Gastroesophageal sphincter (tissue), 4 donors: ENCODE results near the gene STRBP. TPM values are rescaled to one million over a fixed set of nuclear protein-coding genes. Genes with fewer than 3 reads are reported as not detected.

Experiments used
- ATAC-seq: fragments of 150-250 bp; one replicate; pipeline ENCODE4 v1.9.1; 2016; ENCODE audit warnings: mild to moderate bottlenecking, moderate library complexity
- H3K27ac ChIP-seq, 4 donors: fragments of 200-600 bp; sonication (generic) in 3 of 4; 1 replicate in 3 of 4; 2 replicates in 1 of 4; pipeline ENCODE4 v1.5.1; 2016 to 2019
- H3K27me3 ChIP-seq: fragments of 200-600 bp; sonication (generic); one replicate; pipeline ENCODE4 v1.5.1; 2019
- H3K36me3 ChIP-seq, 2 donors: fragments of 200-600 bp; sonication (generic); one replicate each; pipeline ENCODE4 v1.5.1; 2019; ENCODE audit warnings: control low read depth in 1 of 2
- H3K4me1 ChIP-seq, 3 donors: fragments of 200-600 bp; sonication (generic); 1 replicate in 2 of 3; 2 replicates in 1 of 3; pipeline ENCODE4 v1.5.1; 2016 to 2019; ENCODE audit warnings: control low read depth in 2 of 3
- H3K4me3 ChIP-seq, 2 donors: fragments of 200-600 bp; sonication (generic); one replicate each; pipeline ENCODE4 v1.5.1; 2019; ENCODE audit warnings: mild to moderate bottlenecking in 1 of 2, moderate library complexity in 1 of 2
- H3K9me3 ChIP-seq, 3 donors: fragments of 200-600 bp; sonication (generic); one replicate each; pipeline ENCODE4 v1.5.1; 2017 to 2019; ENCODE audit warnings: control low read depth in 2 of 3
- CTCF ChIP-seq, 4 experiments: fragments of 200-600 bp in 2 of 4; fragments of 450-650 bp in 2 of 4; sonication (generic) in 1 of 4; IDR thresholded peaks; one replicate each; pipeline ENCODE4 v1.5.1; 2017 to 2019; ENCODE audit warnings: antibody characterized with exemption in 4 of 4, mild to moderate bottlenecking in 2 of 4, moderate library complexity in 2 of 4
- EP300 ChIP-seq: sonication (generic); formaldehyde crosslinking; IDR thresholded peaks from one replicate; pipeline ENCODE4 v1.6.1; 2017; ENCODE audit warnings: antibody characterized with exemption, mild to moderate bottlenecking
- POLR2A ChIP-seq, 2 donors: fragments of 450-650 bp; IDR thresholded peaks; one replicate each; pipeline ENCODE4 v1.6.1; 2017; ENCODE audit warnings: antibody characterized with exemption in 2 of 2, mild to moderate bottlenecking in 2 of 2, moderate library complexity in 1 of 2
- POLR2AphosphoS5 ChIP-seq: sonication (generic); formaldehyde crosslinking; IDR thresholded peaks from one replicate; pipeline ENCODE4 v1.6.1; 2017; ENCODE audit warnings: antibody characterized with exemption
- WGBS, 2 donors: methylation state at CpG; one replicate each; pipeline ENCODE4 v1.1.5; 2018; ENCODE audit warnings: low coverage in 1 of 2; 5-methylcytosine and 5-hydroxymethylcytosine counted together
- total RNA-seq, 4 donors: library from RNA; depleted of rRNA; stranded (reverse); fragments of >200 nt; gene quantifications; one replicate each; pipeline ENCODE4 v1.1.0, GENCODE V29; 2016

STRBP gene
- total RNA-seq, 4 donors from 2014 or later: 10.4 to 20.6 (median 14.8) TPM

- Histone ChIP-seq H3K4me3 (no peak overlapping the region), H3K27me3 (no peaks in the 10 kb centered on the region), H3K4me1 (peaks cover 0 to 25% (median 0%) of the 10 kb centered on the region in 3 donors), H3K9me3 (no peaks in the 10 kb centered on the region), H3K27ac (peak overlapping the region in 2 of 4 donors; percentile 22 to 57), H3K36me3 (peaks cover 0 to 44% of the 10 kb centered on the region in 2 donors)
- WGBS, 2 donors: 45 to 100% methylated on average over 1 to 7 of the region's 8 CpGs
- no peak for ATAC-seq
- TF ChIP-seq CTCF (IDR thresholded peaks at IDR 0.05) (no peak), EP300 (no peak), POLR2AphosphoS5 (no peak), POLR2A (IDR thresholded peaks at IDR 0.05) (no peak)
These were observed 156.9 kb downstream of the STRBP start for GRCh38 chr9:123111427-123112014.

GRCh38 chr9:123109540-123110279, 158.7 kb downstream of the STRBP start:
- TF ChIP-seq POLR2A (IDR thresholded peaks at IDR 0.05) (no peak), CTCF (IDR thresholded peaks at IDR 0.05) (no peak), POLR2AphosphoS5 (no peak), EP300 (no peak)
- H3K27me3 ChIP-seq: no peaks in the 10 kb centered on the region
- peaks cover 0 to 14% (median 0%) of the 10 kb centered on the region in 3 donors for H3K4me1 ChIP-seq
- no peaks in the 10 kb centered on the region for H3K9me3 ChIP-seq
- peaks cover 0 to 62% of the 10 kb centered on the region in 2 donors for H3K36me3 ChIP-seq
- H3K4me3 ChIP-seq: no peak overlapping the region
- 73 to 78% methylated on average over 10 to 12 of the region's 15 CpGs for WGBS, 2 donors
- no peak for ATAC-seq
- H3K27ac ChIP-seq: no peak overlapping the region

GRCh38 chr9:123108976-123109375, 159.4 kb downstream of the STRBP start:
- TF ChIP-seq CTCF (IDR thresholded peaks at IDR 0.05): no peak
- no peak for TF ChIP-seq EP300
- no peak for TF ChIP-seq POLR2A (IDR thresholded peaks at IDR 0.05)
- TF ChIP-seq POLR2AphosphoS5: no peak
- ATAC-seq: no peak

GRCh38 chr9:123107639-123108285, 160.6 kb downstream of the STRBP start:
- peaks cover 0 to 81% of the 10 kb centered on the region in 2 donors for H3K36me3 ChIP-seq
- TF ChIP-seq CTCF (IDR thresholded peaks at IDR 0.05): no peak
- TF ChIP-seq POLR2A (IDR thresholded peaks at IDR 0.05): no peak
- no peak for TF ChIP-seq POLR2AphosphoS5
- no peak for TF ChIP-seq EP300

More at GRCh38 chr9:123108976-123109375, 159.4 kb downstream of the STRBP start:
- WGBS, 2 donors: 74% methylated on average over 5 of the region's 9 CpGs; no CpG with 5 or more reads in 1 of the 2 donors
- peaks cover 0 to 69% of the 10 kb centered on the region in 2 donors for H3K36me3 ChIP-seq
- H3K4me1 ChIP-seq: peaks cover 0 to 14% (median 0%) of the 10 kb centered on the region in 3 donors
- H3K4me3 ChIP-seq: no peak overlapping the region
- no peak overlapping the region for H3K27ac ChIP-seq
- no peaks in the 10 kb centered on the region for H3K27me3 ChIP-seq
- H3K9me3 ChIP-seq: no peaks in the 10 kb centered on the region

More at GRCh38 chr9:123107639-123108285, 160.6 kb downstream of the STRBP start:
- ATAC-seq: no peak
- Histone ChIP-seq H3K4me3 (no peak overlapping the region), H3K27ac (no peak overlapping the region), H3K4me1 (peaks cover 0 to 18% (median 0%) of the 10 kb centered on the region in 3 donors), H3K27me3 (no peaks in the 10 kb centered on the region), H3K9me3 (no peaks in the 10 kb centered on the region)
- 68% methylated on average over 8 of the region's 11 CpGs; no CpG with 5 or more reads in 1 of the 2 donors for WGBS, 2 donors
